ENCODE measurements around the gene PNPLA2. TPM values are rescaled to one million over a fixed set of nuclear protein-coding genes. Genes with fewer than 3 reads are reported as not detected.

PNPLA2 gene
- total RNA-seq, 1 experiment from 2014 or later = 93.6 TPM

- BruUV-seq (replicated peaks) = no TSS peak
- Histone ChIP-seq H3K27me3 (replicated peaks; ENCODE audit: control insufficient read depth, insufficient read depth, low read length) (no peaks in the 10 kb centered on the region), H3K36me3 (ENCODE audit: control insufficient read depth, insufficient read depth, low read length) (peaks cover 5% of the 10 kb centered on the region), H3K9me3 (no peaks in the 10 kb centered on the region), H3K4me3 (ENCODE audit: low read depth, low read length) (peak overlapping the region; percentile 81), H3K4me1 (peaks cover 27% of the 10 kb centered on the region)
- POLR2A ChIA-PET = interaction anchor here (1.0 to 4.9 kb wide), 3 partner anchors 10 to 24 kb away, joined by 4 to 33 read pairs (median 6); partner anchors contain the start of genes PNPLA2 and RPLP2
- Mint-ChIP-seq H3K4me3 (ENCODE audit: unreplicated experiment) (peak overlapping the region; percentile 79), H3K36me3 (ENCODE audit: insufficient read depth, unreplicated experiment) (peaks cover 57% of the 10 kb centered on the region), H3K9me3 (ENCODE audit: unreplicated experiment) (no peaks in the 10 kb centered on the region), H3K27ac (ENCODE audit: unreplicated experiment) (peak overlapping the region; percentile 71), H3K4me1 (ENCODE audit: low read depth, unreplicated experiment) (peaks cover 10% of the 10 kb centered on the region), H3K27me3 (ENCODE audit: insufficient read depth, unreplicated experiment) (no peaks in the 10 kb centered on the region)
- CTCF ChIA-PET = no interaction called here
- DNase-seq = peak in 1 of 2 experiments; percentile 74
- intact Hi-C loops (cut with micrococcal nuclease; ENCODE audit: unreplicated experiment) = loop anchor here (1.0 kb wide), 1 partner anchor 10 kb away; no protein-coding TSS in a partner anchor
- no peak for TF ChIP-seq CTCF (IDR thresholded peaks at IDR 0.05; ENCODE audit: insufficient read depth in 1 of 2, low read depth in 1 of 2, low read length in 1 of 2, severe bottlenecking in 1 of 2, unreplicated experiment in 1 of 2)
Observed at GRCh38 chr11:833114-833791, 14.5 kb downstream of the PNPLA2 start.

GRCh38 chr11:833849-834311, 15.2 kb downstream of the PNPLA2 start:
- DNase-seq = no peak
- no TSS peak for BruUV-seq (replicated peaks)
- peak overlapping the region; percentile 71 for H3K27ac Mint-ChIP-seq (ENCODE audit: unreplicated experiment)
- Histone ChIP-seq H3K27me3 (replicated peaks; ENCODE audit: control insufficient read depth, insufficient read depth, low read length) (no peaks in the 10 kb centered on the region), H3K9me3 (no peaks in the 10 kb centered on the region), H3K4me3 (ENCODE audit: low read depth, low read length) (peak overlapping the region; percentile 81), H3K36me3 (ENCODE audit: control insufficient read depth, insufficient read depth, low read length) (peaks cover 5% of the 10 kb centered on the region), H3K4me1 (peaks cover 30% of the 10 kb centered on the region)
- H3K36me3 Mint-ChIP-seq (ENCODE audit: insufficient read depth, unreplicated experiment) = peaks cover 63% of the 10 kb centered on the region
- CTCF ChIA-PET = interaction anchor here (1.3 kb wide), 1 partner anchor 10 kb away, joined by 4 read pairs; no protein-coding TSS in a partner anchor
- intact Hi-C loops (cut with micrococcal nuclease; ENCODE audit: unreplicated experiment) = loop anchor here (1.0 kb wide), 1 partner anchor 9 kb away; no protein-coding TSS in a partner anchor
- H3K4me1 Mint-ChIP-seq (ENCODE audit: low read depth, unreplicated experiment) = peaks cover 10% of the 10 kb centered on the region
- H3K4me3 Mint-ChIP-seq (ENCODE audit: unreplicated experiment) = peak overlapping the region; percentile 79
- TF ChIP-seq CTCF (IDR thresholded peaks at IDR 0.05; ENCODE audit: insufficient read depth in 1 of 2, low read depth in 1 of 2, low read length in 1 of 2, severe bottlenecking in 1 of 2, unreplicated experiment in 1 of 2) = no peak
- no peaks in the 10 kb centered on the region for H3K9me3 Mint-ChIP-seq (ENCODE audit: unreplicated experiment)
- no peaks in the 10 kb centered on the region for H3K27me3 Mint-ChIP-seq (ENCODE audit: insufficient read depth, unreplicated experiment)
- POLR2A ChIA-PET = interaction anchor here (1.0 to 1.5 kb wide), 3 partner anchors 9 to 25 kb away, joined by 4 to 6 read pairs (median 5); partner anchors contain the start of genes PNPLA2 and RPLP2

GRCh38 chr11:834371-835316, 15.9 kb downstream of the PNPLA2 start:
- H3K27ac Mint-ChIP-seq (ENCODE audit: unreplicated experiment) = peak overlapping the region; percentile 71
- peaks cover 66% of the 10 kb centered on the region for H3K36me3 Mint-ChIP-seq (ENCODE audit: insufficient read depth, unreplicated experiment)
- TF ChIP-seq CTCF (IDR thresholded peaks at IDR 0.05; ENCODE audit: insufficient read depth in 1 of 2, low read depth in 1 of 2, low read length in 1 of 2, severe bottlenecking in 1 of 2, unreplicated experiment in 1 of 2) = no peak
- ChIA-PET POLR2A (interaction anchor here (1.0 to 1.5 kb wide), 3 partner anchors 9 to 25 kb away, joined by 4 to 6 read pairs (median 5); partner anchors contain the start of genes PNPLA2 and RPLP2), CTCF (interaction anchor here (1.3 kb wide), 1 partner anchor 9 kb away, joined by 4 read pairs; no protein-coding TSS in a partner anchor)
- DNase-seq = no peak
- BruUV-seq (replicated peaks) = TSS peak; percentile 43
- no peaks in the 10 kb centered on the region for H3K27me3 ChIP-seq (replicated peaks; ENCODE audit: control insufficient read depth, insufficient read depth, low read length)
- intact Hi-C loops (cut with micrococcal nuclease; ENCODE audit: unreplicated experiment) = no loop called here
- H3K9me3 Mint-ChIP-seq (ENCODE audit: unreplicated experiment) = no peaks in the 10 kb centered on the region
- no peaks in the 10 kb centered on the region for H3K9me3 ChIP-seq
- H3K4me3 ChIP-seq (ENCODE audit: low read depth, low read length) = no peak overlapping the region
- peak overlapping the region; percentile 79 for H3K4me3 Mint-ChIP-seq (ENCODE audit: unreplicated experiment)
- peaks cover 13% of the 10 kb centered on the region for H3K4me1 Mint-ChIP-seq (ENCODE audit: low read depth, unreplicated experiment)
- no peaks in the 10 kb centered on the region for H3K27me3 Mint-ChIP-seq (ENCODE audit: insufficient read depth, unreplicated experiment)
- peaks cover 28% of the 10 kb centered on the region for H3K4me1 ChIP-seq
- H3K36me3 ChIP-seq (ENCODE audit: control insufficient read depth, insufficient read depth, low read length) = peaks cover 5% of the 10 kb centered on the region
